DOHH2 (cell line): ENCODE data around the gene RAPH1.

Experiments
- EZH2phosphoT487 ChIP-seq: fragments of 200-600 bp; sonication (generic); IDR thresholded peaks from 2 replicates; pipeline ENCODE4 v1.6.1; 2017; ENCODE audit warnings: borderline replicate concordance, mild to moderate bottlenecking, antibody characterized with exemption, low read length, moderate library complexity, mixed read lengths
- TF ChIP-seq, protein P1 (sequence below): fragments of 200-600 bp; sonication (generic); IDR thresholded peaks from one replicate; pipeline ENCODE4 v1.5.1; 2014; ENCODE audit warnings: antibody characterized with exemption, mild to moderate bottlenecking, low read depth, low read length; ENCODE audit not compliant: poor library complexity, severe bottlenecking

DNA sequence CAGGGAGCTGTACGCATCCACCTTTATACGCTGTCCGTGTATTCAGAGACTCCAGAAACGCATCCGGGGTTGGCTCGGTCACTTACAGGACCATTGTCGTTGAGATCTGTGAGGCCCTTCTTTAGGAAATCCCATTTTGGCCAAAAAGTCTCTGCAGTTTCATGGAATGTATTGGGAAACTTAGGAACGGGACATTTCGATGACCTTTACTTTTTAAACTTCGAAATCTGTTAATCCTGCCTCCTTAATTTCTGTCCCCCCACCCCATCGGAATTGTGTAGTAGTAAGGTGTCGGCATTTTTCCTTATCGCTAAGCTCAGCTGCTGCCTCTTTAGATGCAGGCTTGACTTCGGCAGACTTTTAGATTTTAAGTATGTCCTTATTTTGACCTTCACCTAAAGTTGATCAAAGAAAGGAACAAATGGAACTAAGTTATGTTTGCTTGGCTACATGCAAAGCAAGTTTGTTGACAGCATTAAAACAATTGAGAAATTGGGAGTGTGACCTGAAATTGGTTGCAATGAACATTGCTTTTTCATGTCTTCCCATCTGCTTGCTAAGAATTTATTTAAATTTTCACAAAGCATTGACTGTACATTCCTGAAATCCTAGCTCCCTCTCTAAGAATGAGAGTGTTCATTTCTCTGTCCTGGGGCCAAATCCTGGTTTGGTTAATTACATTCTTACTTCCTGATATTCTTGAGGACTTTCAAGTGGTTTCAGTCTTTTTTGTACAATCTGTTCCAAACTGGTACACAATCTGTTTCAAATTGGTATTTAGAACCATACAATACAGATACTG, 884 bp upstream of the RAPH1 start:
- TF ChIP-seq, protein P1, sequence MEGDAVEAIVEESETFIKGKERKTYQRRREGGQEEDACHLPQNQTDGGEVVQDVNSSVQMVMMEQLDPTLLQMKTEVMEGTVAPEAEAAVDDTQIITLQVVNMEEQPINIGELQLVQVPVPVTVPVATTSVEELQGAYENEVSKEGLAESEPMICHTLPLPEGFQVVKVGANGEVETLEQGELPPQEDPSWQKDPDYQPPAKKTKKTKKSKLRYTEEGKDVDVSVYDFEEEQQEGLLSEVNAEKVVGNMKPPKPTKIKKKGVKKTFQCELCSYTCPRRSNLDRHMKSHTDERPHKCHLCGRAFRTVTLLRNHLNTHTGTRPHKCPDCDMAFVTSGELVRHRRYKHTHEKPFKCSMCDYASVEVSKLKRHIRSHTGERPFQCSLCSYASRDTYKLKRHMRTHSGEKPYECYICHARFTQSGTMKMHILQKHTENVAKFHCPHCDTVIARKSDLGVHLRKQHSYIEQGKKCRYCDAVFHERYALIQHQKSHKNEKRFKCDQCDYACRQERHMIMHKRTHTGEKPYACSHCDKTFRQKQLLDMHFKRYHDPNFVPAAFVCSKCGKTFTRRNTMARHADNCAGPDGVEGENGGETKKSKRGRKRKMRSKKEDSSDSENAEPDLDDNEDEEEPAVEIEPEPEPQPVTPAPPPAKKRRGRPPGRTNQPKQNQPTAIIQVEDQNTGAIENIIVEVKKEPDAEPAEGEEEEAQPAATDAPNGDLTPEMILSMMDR = no peak
- 0 out of 2 replicates have a peak, but pooled peaks have one; percentile 13 for TF ChIP-seq EZH2phosphoT487
